Measurements from ENCODE around the gene DCST1.
A peak's percentile ranks its signal among the peaks of the same experiment; 100 is the strongest.

DNA sequence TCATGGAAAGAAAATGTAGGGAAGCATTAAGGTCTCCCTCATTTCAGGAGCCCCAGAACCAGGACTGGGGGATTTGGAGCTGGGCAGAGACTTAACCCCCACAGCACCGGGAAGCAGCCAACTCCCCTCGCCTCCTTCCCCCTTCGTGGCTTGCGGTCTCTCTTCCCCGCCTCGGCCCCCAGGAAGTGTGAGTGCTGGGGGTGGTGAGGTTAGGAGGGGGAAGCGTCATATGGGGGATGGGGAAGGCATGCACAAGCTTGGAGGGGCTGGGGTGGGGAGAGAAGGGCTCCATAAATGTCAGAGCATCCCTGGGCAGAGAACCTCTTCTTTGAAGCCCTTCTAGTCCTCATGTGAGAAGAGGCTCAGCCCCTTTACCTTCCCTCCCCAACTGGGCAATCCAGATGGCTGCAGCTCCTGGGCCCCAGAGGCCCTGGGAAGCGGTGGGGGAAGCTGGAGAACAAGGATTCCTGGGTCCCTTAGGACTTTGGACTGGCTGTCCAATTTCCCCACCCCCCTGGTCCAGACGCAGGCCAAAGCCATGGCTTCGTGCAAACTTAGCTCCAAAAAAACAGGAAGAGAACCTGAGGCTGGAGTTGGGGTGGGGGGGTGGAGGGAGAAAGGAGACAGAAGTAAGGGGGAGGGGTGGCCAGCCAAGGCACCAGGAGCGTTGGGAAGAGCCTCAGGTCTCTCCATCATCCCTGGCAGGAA lies 23.3 kb upstream of the DCST1 start:
- TF ChIP-seq, protein P1, sequence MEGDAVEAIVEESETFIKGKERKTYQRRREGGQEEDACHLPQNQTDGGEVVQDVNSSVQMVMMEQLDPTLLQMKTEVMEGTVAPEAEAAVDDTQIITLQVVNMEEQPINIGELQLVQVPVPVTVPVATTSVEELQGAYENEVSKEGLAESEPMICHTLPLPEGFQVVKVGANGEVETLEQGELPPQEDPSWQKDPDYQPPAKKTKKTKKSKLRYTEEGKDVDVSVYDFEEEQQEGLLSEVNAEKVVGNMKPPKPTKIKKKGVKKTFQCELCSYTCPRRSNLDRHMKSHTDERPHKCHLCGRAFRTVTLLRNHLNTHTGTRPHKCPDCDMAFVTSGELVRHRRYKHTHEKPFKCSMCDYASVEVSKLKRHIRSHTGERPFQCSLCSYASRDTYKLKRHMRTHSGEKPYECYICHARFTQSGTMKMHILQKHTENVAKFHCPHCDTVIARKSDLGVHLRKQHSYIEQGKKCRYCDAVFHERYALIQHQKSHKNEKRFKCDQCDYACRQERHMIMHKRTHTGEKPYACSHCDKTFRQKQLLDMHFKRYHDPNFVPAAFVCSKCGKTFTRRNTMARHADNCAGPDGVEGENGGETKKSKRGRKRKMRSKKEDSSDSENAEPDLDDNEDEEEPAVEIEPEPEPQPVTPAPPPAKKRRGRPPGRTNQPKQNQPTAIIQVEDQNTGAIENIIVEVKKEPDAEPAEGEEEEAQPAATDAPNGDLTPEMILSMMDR (IDR thresholded peaks at IDR 0.05; ENCODE audit: insufficient read depth, low read length), result no peak
- peak; percentile 78; the same call in 1 of the 2 replicates for TF ChIP-seq POLR2AphosphoS5 (IDR thresholded peaks at IDR 0.05; ENCODE audit: low read depth)
- TF ChIP-seq GABPA (IDR thresholded peaks at IDR 0.05; ENCODE audit: low read depth), result no peak
